Activated naive CD8-positive, alpha-beta T cell treated with anti-CD3 and anti-CD28 coated beads, Interleukin-2, amount 50 U/mL, for 24 hours (primary cell): ENCODE results near the gene CD19.
A peak's percentile ranks its signal among the peaks of the same experiment; 100 is the strongest.

Experiments
- ATAC-seq: fragments of 150-1000 bp; cut with Tn5 transposase; one replicate; pipeline ENCODE4 v1.10.0; 2021
- DNase-seq: peaks from one replicate; pipeline ENCODE4 v3.0.0; 2021
- H3K27ac Mint-ChIP-seq: one replicate; pipeline ENCODE4 v1.8.0; 2021; ENCODE audit warnings: mild to moderate bottlenecking, mixed read lengths
- H3K27me3 Mint-ChIP-seq: one replicate; pipeline ENCODE4 v1.8.0; 2021; ENCODE audit warnings: mixed read lengths
- H3K36me3 Mint-ChIP-seq: one replicate; pipeline ENCODE4 v1.8.0; 2021; ENCODE audit warnings: low read depth, mixed read lengths
- H3K4me1 Mint-ChIP-seq: one replicate; pipeline ENCODE4 v1.8.0; 2021; ENCODE audit warnings: mixed read lengths
- H3K4me3 Mint-ChIP-seq: one replicate; pipeline ENCODE4 v1.8.0; 2021; ENCODE audit warnings: mild to moderate bottlenecking, moderate library complexity, mixed read lengths
- H3K9me3 Mint-ChIP-seq: one replicate; pipeline ENCODE4 v1.8.0; 2021; ENCODE audit warnings: mixed read lengths

The CD19 gene

GRCh38 chr16:28987170-28987853, 55.5 kb downstream of the CD19 start:
- Mint-ChIP-seq H3K4me3 (peak overlapping the region; percentile 84), H3K36me3 (peaks cover 62% of the 10 kb centered on the region), H3K4me1 (peaks cover 65% of the 10 kb centered on the region), H3K27ac (peak overlapping the region; percentile 97), H3K27me3 (no peaks in the 10 kb centered on the region), H3K9me3 (peaks cover 4% of the 10 kb centered on the region)
- no peak for ATAC-seq
- DNase-seq, result no peak
